Coronary artery (tissue), 2 donors: Measurements from ENCODE around the gene TEKT5.
"Not testable (repeated sequence)": the region's sequence is repeated elsewhere in the genome, so short reads cannot be mapped to it uniquely, and the experiment has no call there.

ENCODE experiments used
- DNase-seq: peaks from one replicate; pipeline ENCODE4 v3.0.0-alpha.2; 2017; ENCODE audit warnings: low spot score
- H3K27ac ChIP-seq, 2 donors: fragments of 200-600 bp; sonication (generic); one replicate each; pipeline ENCODE4 v1.5.1; 2016 to 2019
- H3K4me3 ChIP-seq: fragments of 200-600 bp; sonication (generic); 2 replicates; pipeline ENCODE4 v1.5.1; 2016; ENCODE audit warnings: mild to moderate bottlenecking, moderate library complexity
- CTCF ChIP-seq: fragments of 200-600 bp; sonication (generic); IDR thresholded peaks from one replicate; pipeline ENCODE4 v1.5.1; 2019; ENCODE audit warnings: antibody characterized with exemption

TEKT5 gene

GRCh38 chr16:10635365-10636021 is 59.2 kb downstream of the TEKT5 start:
- DNase-seq: no peak
- no peak for TF ChIP-seq CTCF
- H3K27ac ChIP-seq: no peak overlapping the region
- H3K4me3 ChIP-seq: no peak overlapping the region

- H3K27ac ChIP-seq, DNase-seq, H3K4me3 ChIP-seq: not testable (repeated sequence)
Observed at GRCh38 chr16:10633429-10633828, 61.3 kb downstream of the TEKT5 start.

- no peak overlapping the region for H3K4me3 ChIP-seq
- TF ChIP-seq CTCF: no peak
- DNase-seq: no peak
- H3K27ac ChIP-seq: no peak overlapping the region
Observed at GRCh38 chr16:10631886-10632285, 62.8 kb downstream of the TEKT5 start.

- no peak overlapping the region for H3K4me3 ChIP-seq
- no peak overlapping the region for H3K27ac ChIP-seq
- no peak for DNase-seq
- no peak for TF ChIP-seq CTCF
Observed at GRCh38 chr16:10629592-10629963, 65.2 kb downstream of the TEKT5 start.

- no peak for DNase-seq
- Histone ChIP-seq H3K4me3 (no peak overlapping the region), H3K27ac (no peak overlapping the region)
Observed at GRCh38 chr16:10625595-10626357, 69.0 kb downstream of the TEKT5 start.

GRCh38 chr16:10624527-10624926 is 70.2 kb downstream of the TEKT5 start:
- no peak for TF ChIP-seq CTCF
- DNase-seq: no peak
- H3K27ac ChIP-seq: no peak overlapping the region
- no peak overlapping the region for H3K4me3 ChIP-seq

More at GRCh38 chr16:10625595-10626357, 69.0 kb downstream of the TEKT5 start:
- no peak for TF ChIP-seq CTCF

- DNase-seq: no peak
- no peak for TF ChIP-seq CTCF
- Histone ChIP-seq H3K27ac (no peak overlapping the region), H3K4me3 (no peak overlapping the region)
Observed at GRCh38 chr16:10623059-10623458, 71.7 kb downstream of the TEKT5 start.
